Measurements from ENCODE around the gene PCBP3.
"Not testable (repeated sequence)": the region's sequence is repeated elsewhere in the genome, so short reads cannot be mapped to it uniquely, and the experiment has no call there.

DNA sequence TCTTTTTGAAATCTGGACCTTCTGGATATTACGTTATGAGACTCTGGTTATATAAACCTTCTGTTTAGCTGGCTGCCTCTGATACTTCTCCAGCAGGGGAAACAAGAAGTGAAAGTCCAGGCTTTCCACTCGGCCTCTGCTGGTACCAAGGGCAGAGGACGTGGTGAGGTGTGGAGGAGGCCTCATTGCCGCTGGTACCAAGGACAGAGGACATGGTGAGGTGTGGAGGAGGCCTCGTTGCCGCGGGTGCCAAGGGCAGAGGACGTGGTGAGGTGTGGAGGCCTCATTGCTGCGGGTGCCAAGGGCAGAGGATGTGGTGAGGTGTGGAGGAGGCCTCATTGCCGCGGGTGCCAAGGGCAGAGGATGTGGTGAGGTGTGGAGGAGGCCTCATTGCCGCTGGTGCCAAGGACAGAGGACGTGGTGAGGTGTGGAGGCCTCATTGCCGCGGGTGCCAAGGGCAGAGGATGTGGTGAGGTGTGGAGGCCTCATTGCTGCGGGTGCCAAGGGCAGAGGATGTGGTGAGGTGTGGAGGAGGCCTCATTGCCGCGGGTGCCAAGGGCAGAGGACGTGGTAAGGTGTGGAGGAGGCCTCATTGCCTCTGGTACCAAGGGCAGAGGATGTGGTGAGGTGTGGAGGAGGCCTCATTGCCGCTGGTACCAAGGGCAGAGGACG lies 242.5 kb downstream of the PCBP3 start:
- not testable (repeated sequence) for TF ChIP-seq YY1 (IDR thresholded peaks at IDR 0.05; ENCODE audit: insufficient read depth, insufficient read length); ZNF274 (IDR thresholded peaks at IDR 0.05; ENCODE audit: low read depth, low read length); SUZ12 (IDR thresholded peaks at IDR 0.05; ENCODE audit: extremely low read depth, insufficient read depth, insufficient read length)
